Raji (cell line): Measurements from ENCODE around the gene DNPEP.
A peak's percentile ranks its signal among the peaks of the same experiment; 100 is the strongest.

Source experiments
- POLR2A ChIP-seq: IDR thresholded peaks from 2 replicates; pipeline ENCODE4 v1.6.1; 2011; ENCODE audit warnings: low read depth, low read length, control low read depth; ENCODE audit not compliant: insufficient read depth

The DNPEP gene

GRCh38 chr2:219387306-219388120 is at the start of gene DNPEP:
TSS of gene DNPEP (minus strand) at chr2:219387912. CDS start at chr2:219387794, 118 bp downstream.
- TF ChIP-seq POLR2A: peak; percentile 60; the same call in 1 of the 2 replicates

- no peak for TF ChIP-seq POLR2A
Observed at GRCh38 chr2:219437141-219437540, 49.4 kb upstream of the DNPEP start.

- TF ChIP-seq POLR2A: no peak
Observed at GRCh38 chr2:219436491-219436890, 48.8 kb upstream of the DNPEP start.

GRCh38 chr2:219435701-219436100 is 48.0 kb upstream of the DNPEP start:
- no peak for TF ChIP-seq POLR2A

GRCh38 chr2:219434718-219435525 is 47.2 kb upstream of the DNPEP start, which contains the start of gene SPEG:
TSS of gene SPEG (plus strand) at chr2:219434843. CDS start at chr2:219434978, 135 bp downstream.
- TF ChIP-seq POLR2A: no peak

GRCh38 chr2:219434468-219434717 is 46.7 kb upstream of the DNPEP start:
- no peak for TF ChIP-seq POLR2A

GRCh38 chr2:219433666-219434467 is 46.2 kb upstream of the DNPEP start:
- no peak for TF ChIP-seq POLR2A

GRCh38 chr2:219430633-219431615 is 43.2 kb upstream of the DNPEP start:
- TF ChIP-seq POLR2A: no peak

- TF ChIP-seq POLR2A: no peak
Observed at GRCh38 chr2:219429958-219430606, 42.4 kb upstream of the DNPEP start.

GRCh38 chr2:219428469-219428868 is 40.8 kb upstream of the DNPEP start:
- TF ChIP-seq POLR2A: no peak

GRCh38 chr2:219426534-219427136 is 38.9 kb upstream of the DNPEP start:
- no peak for TF ChIP-seq POLR2A

- TF ChIP-seq POLR2A: no peak
Observed at GRCh38 chr2:219426068-219426443, 38.3 kb upstream of the DNPEP start.
